Posterior cingulate gyrus (tissue), 11 donors: ENCODE data around the gene PLEKHF1.
"Not testable (repeated sequence)": the region's sequence is repeated elsewhere in the genome, so short reads cannot be mapped to it uniquely, and the experiment has no call there.

Experiments used
- DNase-seq, 10 donors: peaks; one replicate each; pipeline versions ENCODE4 v3.0.0 to v3.0.0-alpha.2; 2020 to 2021; ENCODE audit warnings: mixed read lengths in 3 of 10
- intact Hi-C: fragments of 100-400 bp; cut with DNase I; formaldehyde crosslinking; loops from one replicate; pipeline ENCODE4 v1.15.1; 2023

Gene PLEKHF1

GRCh38 chr19:29694669-29695627, 29.7 kb downstream of the PLEKHF1 start:
- intact Hi-C loops, result loop anchor here (1.0 kb wide), 1 partner anchor 21 kb away; no protein-coding TSS in a partner anchor
- DNase-seq, result peak; percentile 75 to 98 (median 88)

- intact Hi-C loops, result no loop called here
- peak in 3 of 10 donors; percentile 40 to 71 (median 50) for DNase-seq
These were observed 30.7 kb downstream of the PLEKHF1 start for GRCh38 chr19:29695765-29696564.

- intact Hi-C loops, result no loop called here
These were observed 31.2 kb downstream of the PLEKHF1 start for GRCh38 chr19:29696565-29696846.

DNA sequence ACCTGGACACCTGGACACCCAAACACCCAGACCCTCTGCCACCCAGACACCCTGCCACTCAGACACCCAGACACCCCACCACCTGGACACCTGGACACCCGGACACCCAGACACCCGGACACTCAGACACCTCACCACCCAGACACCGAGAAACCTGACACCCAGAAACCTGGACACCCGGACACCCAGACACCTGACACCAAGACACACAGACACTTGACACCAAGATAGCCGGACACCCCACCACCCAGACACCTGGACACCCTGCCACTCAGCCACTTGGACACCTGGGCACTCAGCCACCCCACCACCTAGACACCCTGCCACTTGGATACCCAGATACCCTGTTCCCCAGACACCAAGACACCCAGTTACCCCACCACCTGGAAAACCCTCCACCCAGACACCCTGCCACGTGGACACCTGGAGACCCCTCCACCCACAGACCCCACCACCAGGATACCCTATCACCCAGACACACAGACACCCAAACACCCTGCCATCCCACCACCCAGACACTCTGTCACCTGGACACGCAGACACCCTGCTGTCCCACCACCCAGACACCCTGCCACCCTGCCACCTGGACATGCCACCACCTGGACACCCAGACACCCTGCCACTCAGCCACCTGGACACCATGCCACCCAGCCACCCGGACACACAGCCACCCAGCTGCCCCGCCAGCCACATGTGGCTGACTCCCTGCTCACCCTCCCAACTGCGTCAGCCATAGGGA, 32.4 kb downstream of the PLEKHF1 start:
- intact Hi-C loops, result no loop called here
- peak in 3 of 10 donors; percentile 51 to 76 (median 75) for DNase-seq

More at GRCh38 chr19:29696565-29696846, 31.2 kb downstream of the PLEKHF1 start:
- peak in 1 of 10 donors; percentile 33 for DNase-seq

- intact Hi-C loops, result no loop called here
- peak in 3 of 10 donors; percentile 22 to 56 (median 35) for DNase-seq
These were observed 34.6 kb downstream of the PLEKHF1 start for GRCh38 chr19:29699861-29700260.

- DNase-seq, result peak in 2 of 10 donors; percentile 47
- intact Hi-C loops, result no loop called here
These were observed 35.2 kb downstream of the PLEKHF1 start for GRCh38 chr19:29700498-29700897.

DNA sequence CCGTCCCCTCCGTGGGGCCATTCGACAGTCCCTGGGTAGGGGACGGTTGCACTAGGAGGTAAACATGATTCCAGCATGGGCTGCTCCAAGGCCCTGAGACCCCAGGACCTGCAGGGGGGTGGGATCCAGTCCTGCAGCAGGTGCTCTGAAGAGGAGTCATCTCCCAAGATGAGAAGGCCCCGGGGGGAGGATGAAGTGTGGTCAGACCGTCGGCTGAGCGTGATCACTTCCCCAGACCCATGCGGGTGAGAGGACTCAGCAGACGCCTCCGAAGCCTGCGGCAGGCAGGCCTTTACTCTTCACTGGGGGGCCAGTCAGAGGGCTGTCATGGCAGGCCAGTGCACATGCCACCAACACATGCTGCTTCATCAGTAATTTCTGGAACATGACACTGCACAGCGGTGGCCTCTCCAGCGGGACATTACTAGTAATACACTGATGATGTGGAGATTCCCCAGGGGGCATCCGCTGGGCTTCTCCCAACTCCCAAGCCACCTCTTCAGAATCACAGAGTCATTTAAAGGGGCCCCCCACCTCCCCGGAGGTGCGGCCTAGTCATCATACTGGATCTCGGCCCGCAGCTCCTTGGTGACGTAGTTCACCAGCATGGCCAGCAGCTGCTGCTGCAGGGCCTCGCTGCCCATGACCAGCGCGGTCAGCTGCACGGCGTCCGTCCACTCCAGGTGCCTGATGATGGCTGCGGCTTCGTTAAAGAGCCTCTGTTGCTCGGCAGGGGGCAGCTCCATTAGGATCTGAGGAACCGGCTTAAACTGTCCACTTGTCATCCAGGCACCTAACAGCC, 37.1 kb downstream of the PLEKHF1 start:
- intact Hi-C loops, result no loop called here
- DNase-seq, result peak in 3 of 10 donors; percentile 61 to 80 (median 74)

- intact Hi-C loops, result no loop called here
- peak in 1 of 10 donors; percentile 25 for DNase-seq
These were observed 37.7 kb downstream of the PLEKHF1 start for GRCh38 chr19:29702963-29703320.

GRCh38 chr19:29704562-29705558, 39.6 kb downstream of the PLEKHF1 start:
- intact Hi-C loops, result no loop called here
- DNase-seq, result peak in 2 of 10 donors; percentile 29 to 56

- intact Hi-C loops, result no loop called here
- peak in 2 of 10 donors; percentile 46 to 50 for DNase-seq
These were observed 40.4 kb downstream of the PLEKHF1 start for GRCh38 chr19:29705706-29706105.

DNA sequence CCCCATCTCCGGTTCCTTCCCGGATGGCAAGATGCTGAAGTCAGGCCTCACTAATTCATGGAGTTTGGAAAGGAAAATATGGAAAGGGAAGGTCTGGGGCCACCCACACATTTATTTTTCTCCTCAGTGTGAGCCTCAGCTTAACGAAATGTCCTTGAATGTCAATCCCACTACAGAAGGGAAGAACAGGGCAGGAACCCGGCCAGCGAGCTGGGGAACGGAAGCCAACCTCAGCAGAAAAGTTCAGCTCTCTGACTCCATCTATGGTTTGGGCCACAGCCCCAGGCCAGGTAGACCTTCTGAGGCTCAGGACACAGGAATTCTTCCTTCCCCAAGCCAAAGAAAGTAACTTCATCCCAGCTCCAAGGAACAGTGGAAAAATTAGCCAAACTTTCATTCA, 41.4 kb downstream of the PLEKHF1 start:
- DNase-seq, result peak in 2 of 10 donors; percentile 10 to 19
- intact Hi-C loops, result no loop called here

DNA sequence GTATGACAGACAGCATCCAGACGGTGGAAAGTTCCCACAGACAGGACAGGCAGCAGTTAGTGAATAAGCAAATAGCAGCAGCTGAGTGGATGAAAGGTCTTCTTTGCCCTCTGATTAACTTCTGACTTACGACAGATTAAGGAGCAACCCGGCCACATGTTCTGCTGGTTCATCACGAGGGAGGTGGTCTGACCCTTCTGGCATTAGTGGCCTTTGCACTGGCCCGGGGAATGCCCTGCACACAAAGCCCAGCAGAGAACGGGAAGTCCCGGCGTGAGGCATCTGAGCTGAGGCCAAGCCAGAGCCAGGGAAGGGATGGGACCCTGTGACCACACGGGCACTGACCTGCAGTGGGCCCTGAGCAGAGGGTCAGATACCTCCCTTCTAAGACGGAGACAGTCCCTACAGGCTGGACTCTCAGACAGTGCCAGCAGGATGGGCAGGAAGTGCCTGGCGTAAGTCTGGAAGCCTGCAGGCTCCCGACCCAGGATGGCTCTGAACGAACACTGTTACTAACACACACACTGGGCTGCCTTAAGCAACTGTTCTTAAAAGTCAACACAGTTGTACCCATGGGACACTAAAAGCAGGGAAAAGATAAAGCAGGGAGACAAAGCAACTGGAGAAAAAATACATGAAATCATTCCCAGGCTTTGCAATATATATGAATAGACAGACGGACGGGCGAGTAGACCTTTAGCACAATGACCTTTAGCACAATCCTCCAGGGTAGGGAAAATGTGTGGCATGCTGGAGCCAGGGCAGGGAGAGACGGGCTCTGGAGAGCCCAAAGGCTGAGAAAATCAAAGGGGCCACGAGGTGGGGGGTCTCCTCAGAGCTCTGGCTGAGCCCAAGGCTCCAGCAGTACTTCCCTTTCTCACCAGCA, 43.5 kb downstream of the PLEKHF1 start:
- DNase-seq, result no peak
- intact Hi-C loops, result no loop called here

GRCh38 chr19:29709440-29709798, 44.2 kb downstream of the PLEKHF1 start:
- intact Hi-C loops, DNase-seq: not testable (repeated sequence)

GRCh38 chr19:29711584-29712132, 46.4 kb downstream of the PLEKHF1 start:
- intact Hi-C loops, result no loop called here

GRCh38 chr19:29712744-29713516, 47.7 kb downstream of the PLEKHF1 start:
- peak in 2 of 10 donors; percentile 18 to 54 for DNase-seq
- intact Hi-C loops, result no loop called here

More at GRCh38 chr19:29711584-29712132, 46.4 kb downstream of the PLEKHF1 start:
- peak in 1 of 10 donors; percentile 41 for DNase-seq

- intact Hi-C loops, result no loop called here
- DNase-seq, result peak in 1 of 10 donors; percentile 32
These were observed 49.2 kb downstream of the PLEKHF1 start for GRCh38 chr19:29714371-29714952.
